ENCODE measurements around the gene SVIL.

GRCh38 chr10:29452546-29452945, 182.2 kb downstream of the SVIL start:
- no peak for TF ChIP-seq CTCF (IDR thresholded peaks at IDR 0.05; ENCODE audit: low read length)
- TF ChIP-seq EZH2phosphoT487 (IDR thresholded peaks at IDR 0.05; ENCODE audit: low read length): no peak

Measured in MM.1S (cell line).